Prostate gland (tissue), 2 donors: Measurements from ENCODE around the gene NCAM2. TPM values are rescaled to one million over a fixed set of nuclear protein-coding genes. Genes with fewer than 3 reads are reported as not detected.

Experiments
- DNase-seq: peaks from one replicate; pipeline ENCODE4 v3.0.0-alpha.2; 2019; ENCODE audit warnings: low spot score
- H3K27ac ChIP-seq, 2 donors: fragments of 200-600 bp; sonication (generic); 2 replicates each; pipeline ENCODE4 v1.5.1; 2017 to 2019
- H3K27me3 ChIP-seq: fragments of 200-600 bp; sonication (generic); replicated peaks from 2 replicates; pipeline ENCODE4 v1.5.1; 2019; ENCODE audit not compliant: insufficient read depth
- H3K36me3 ChIP-seq, 2 donors: fragments of 200-600 bp; sonication (generic); 1 replicate in 1 of 2; 2 replicates in 1 of 2; pipeline versions ENCODE4 v1.5.1 to v1.8.1; 2017 to 2019
- H3K4me1 ChIP-seq: fragments of 200-600 bp; sonication (generic); replicated peaks from 2 replicates; pipeline ENCODE4 v1.5.1; 2019
- H3K4me3 ChIP-seq, 2 donors: fragments of 200-600 bp; sonication (generic); 2 replicates each; pipeline ENCODE4 v1.5.1; 2017 to 2019
- H3K9me3 ChIP-seq: fragments of 200-600 bp; sonication (generic); 2 replicates; pipeline ENCODE4 v1.5.1; 2017
- POLR2A ChIP-seq: fragments of 450-650 bp; IDR thresholded peaks from one replicate; pipeline ENCODE4 v1.6.1; 2016; ENCODE audit warnings: antibody characterized with exemption, mild to moderate bottlenecking
- POLR2AphosphoS5 ChIP-seq: sonication (generic); formaldehyde crosslinking; IDR thresholded peaks from one replicate; pipeline ENCODE4 v1.6.1; 2017; ENCODE audit warnings: antibody characterized with exemption
- WGBS: methylation state at CpG from one replicate; pipeline ENCODE4 v1.1.5; 2018; 5-methylcytosine and 5-hydroxymethylcytosine counted together
- intact Hi-C: fragments of 100-400 bp; cut with DNase I; formaldehyde crosslinking; loops from one replicate; pipeline ENCODE4 v1.14.2; 2022
- total RNA-seq, 2 donors: library from RNA; depleted of rRNA; stranded (reverse); fragments of >200 nt; gene quantifications; one replicate each; pipeline ENCODE4 v1.1.0, GENCODE V29; 2016
- TF ChIP-seq, protein P1 (sequence below), 4 experiments: fragments of 200-600 bp in 2 of 4; fragments of 450-650 bp in 2 of 4; sonication (generic) in 2 of 4; IDR thresholded peaks; 1 replicate in 3 of 4; 2 replicates in 1 of 4; pipeline ENCODE4 v1.5.1; 2016 to 2019; ENCODE audit warnings: antibody characterized with exemption in 4 of 4, mild to moderate bottlenecking in 2 of 4, moderate library complexity in 2 of 4

The NCAM2 gene
- total RNA-seq, 2 donors from 2014 or later = 1.1 to 21.9 TPM

GRCh38 chr21:21101911-21102310, 103.7 kb downstream of the NCAM2 start:
- Histone ChIP-seq H3K4me3 (no peak overlapping the region), H3K27me3 (no peaks in the 10 kb centered on the region), H3K27ac (no peak overlapping the region), H3K36me3 (no peaks in the 10 kb centered on the region), H3K4me1 (no peaks in the 10 kb centered on the region), H3K9me3 (no peaks in the 10 kb centered on the region)
- intact Hi-C loops = no loop called here
- TF ChIP-seq, protein P1, sequence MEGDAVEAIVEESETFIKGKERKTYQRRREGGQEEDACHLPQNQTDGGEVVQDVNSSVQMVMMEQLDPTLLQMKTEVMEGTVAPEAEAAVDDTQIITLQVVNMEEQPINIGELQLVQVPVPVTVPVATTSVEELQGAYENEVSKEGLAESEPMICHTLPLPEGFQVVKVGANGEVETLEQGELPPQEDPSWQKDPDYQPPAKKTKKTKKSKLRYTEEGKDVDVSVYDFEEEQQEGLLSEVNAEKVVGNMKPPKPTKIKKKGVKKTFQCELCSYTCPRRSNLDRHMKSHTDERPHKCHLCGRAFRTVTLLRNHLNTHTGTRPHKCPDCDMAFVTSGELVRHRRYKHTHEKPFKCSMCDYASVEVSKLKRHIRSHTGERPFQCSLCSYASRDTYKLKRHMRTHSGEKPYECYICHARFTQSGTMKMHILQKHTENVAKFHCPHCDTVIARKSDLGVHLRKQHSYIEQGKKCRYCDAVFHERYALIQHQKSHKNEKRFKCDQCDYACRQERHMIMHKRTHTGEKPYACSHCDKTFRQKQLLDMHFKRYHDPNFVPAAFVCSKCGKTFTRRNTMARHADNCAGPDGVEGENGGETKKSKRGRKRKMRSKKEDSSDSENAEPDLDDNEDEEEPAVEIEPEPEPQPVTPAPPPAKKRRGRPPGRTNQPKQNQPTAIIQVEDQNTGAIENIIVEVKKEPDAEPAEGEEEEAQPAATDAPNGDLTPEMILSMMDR (IDR thresholded peaks at IDR 0.05) = peak in 3 of 4 experiments; percentile 6 to 12 (median 7)
- TF ChIP-seq POLR2A = no peak
- 54% methylated on average over 1 of the region's 1 CpG for WGBS
- peak; percentile 9 for DNase-seq

- intact Hi-C loops = no loop called here
- WGBS = 57% methylated on average over 2 of the region's 2 CpGs
These were observed 104.7 kb downstream of the NCAM2 start for GRCh38 chr21:21102896-21103295.

DNA sequence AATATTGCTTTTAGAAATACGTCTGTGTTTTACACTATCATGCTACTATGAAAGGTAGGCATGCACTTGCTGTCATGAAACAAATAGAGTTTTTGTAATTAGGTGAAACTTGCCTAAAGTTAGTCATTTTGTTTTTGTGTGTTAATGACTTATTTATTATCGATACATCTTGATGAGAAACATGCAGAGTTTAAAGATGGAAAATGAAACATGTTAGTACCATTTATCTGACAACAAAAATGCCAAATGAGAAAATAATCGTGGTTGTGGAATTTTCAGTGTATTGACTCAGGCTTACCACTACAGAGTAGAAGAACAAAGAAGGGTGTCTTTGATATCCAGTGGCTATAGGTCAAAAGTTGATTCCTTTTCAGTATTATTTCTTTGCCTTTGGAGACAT, 105.5 kb downstream of the NCAM2 start:
- WGBS = 53% methylated on average over 3 of the region's 3 CpGs
- Histone ChIP-seq H3K9me3 (no peaks in the 10 kb centered on the region), H3K36me3 (no peaks in the 10 kb centered on the region), H3K27me3 (no peaks in the 10 kb centered on the region), H3K4me3 (no peak overlapping the region), H3K4me1 (no peaks in the 10 kb centered on the region), H3K27ac (no peak overlapping the region)
- TF ChIP-seq POLR2A (no peak), POLR2AphosphoS5 (no peak)
- TF ChIP-seq, protein P1 (IDR thresholded peaks at IDR 0.05) = no peak
- intact Hi-C loops = no loop called here
- DNase-seq = no peak

More at GRCh38 chr21:21102896-21103295, 104.7 kb downstream of the NCAM2 start:
- H3K4me1 ChIP-seq = no peaks in the 10 kb centered on the region
- H3K9me3 ChIP-seq = no peaks in the 10 kb centered on the region
- no peak overlapping the region for H3K27ac ChIP-seq
- no peak overlapping the region for H3K4me3 ChIP-seq
- H3K27me3 ChIP-seq = no peaks in the 10 kb centered on the region
- no peak for DNase-seq
- no peaks in the 10 kb centered on the region for H3K36me3 ChIP-seq
- no peak for TF ChIP-seq POLR2A

DNA sequence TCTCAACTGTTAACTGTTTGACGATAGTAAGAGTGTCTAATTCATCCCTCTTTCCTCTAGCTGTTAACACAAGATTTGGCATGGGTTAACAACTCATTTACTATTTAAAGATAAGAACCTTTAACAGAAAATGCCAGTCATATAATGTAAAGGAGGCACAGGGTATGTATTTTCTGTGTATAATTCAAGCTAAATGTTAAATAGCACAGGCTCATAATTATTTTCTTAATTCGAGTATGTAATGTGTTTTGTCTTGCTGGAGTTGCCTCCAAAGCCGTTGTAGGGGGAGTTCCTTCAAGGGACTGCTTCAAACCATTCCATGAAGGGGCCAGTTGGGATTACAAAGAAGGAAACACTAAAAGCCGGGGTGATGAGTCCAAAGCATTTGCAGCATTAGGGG, 111.5 kb downstream of the NCAM2 start:
- TF ChIP-seq, protein P1 (IDR thresholded peaks at IDR 0.05) = no peak
- TF ChIP-seq POLR2A (no peak), POLR2AphosphoS5 (no peak)
- WGBS = 81% methylated on average over 4 of the region's 4 CpGs
- Histone ChIP-seq H3K27me3 (no peaks in the 10 kb centered on the region), H3K27ac (no peak overlapping the region), H3K4me3 (no peak overlapping the region), H3K4me1 (no peaks in the 10 kb centered on the region), H3K36me3 (no peaks in the 10 kb centered on the region), H3K9me3 (no peaks in the 10 kb centered on the region)
- no peak for DNase-seq
- intact Hi-C loops = no loop called here

GRCh38 chr21:21111309-21111920, 113.2 kb downstream of the NCAM2 start:
- intact Hi-C loops = no loop called here
- H3K4me1 ChIP-seq = no peaks in the 10 kb centered on the region
- TF ChIP-seq POLR2A = no peak

GRCh38 chr21:21114461-21114860, 116.3 kb downstream of the NCAM2 start:
- H3K27ac ChIP-seq = no peak overlapping the region
- no peaks in the 10 kb centered on the region for H3K36me3 ChIP-seq
- no peak overlapping the region for H3K4me3 ChIP-seq
- no peaks in the 10 kb centered on the region for H3K9me3 ChIP-seq
- TF ChIP-seq, protein P1 (IDR thresholded peaks at IDR 0.05) = no peak
- TF ChIP-seq POLR2A = no peak
- TF ChIP-seq POLR2AphosphoS5 = no peak
- H3K27me3 ChIP-seq = no peaks in the 10 kb centered on the region
- WGBS = 52% methylated on average over 4 of the region's 4 CpGs
- DNase-seq = no peak
- H3K4me1 ChIP-seq = no peaks in the 10 kb centered on the region
- intact Hi-C loops = no loop called here

More at GRCh38 chr21:21111309-21111920, 113.2 kb downstream of the NCAM2 start:
- H3K9me3 ChIP-seq = no peaks in the 10 kb centered on the region
- H3K36me3 ChIP-seq = no peaks in the 10 kb centered on the region
- no peak overlapping the region for H3K4me3 ChIP-seq
- no peak for DNase-seq
- WGBS = 87% methylated on average over 8 of the region's 8 CpGs
- H3K27me3 ChIP-seq = no peaks in the 10 kb centered on the region
- H3K27ac ChIP-seq = no peak overlapping the region
